ENCODE data around the gene HEPHL1.

HEPHL1 gene

DNA sequence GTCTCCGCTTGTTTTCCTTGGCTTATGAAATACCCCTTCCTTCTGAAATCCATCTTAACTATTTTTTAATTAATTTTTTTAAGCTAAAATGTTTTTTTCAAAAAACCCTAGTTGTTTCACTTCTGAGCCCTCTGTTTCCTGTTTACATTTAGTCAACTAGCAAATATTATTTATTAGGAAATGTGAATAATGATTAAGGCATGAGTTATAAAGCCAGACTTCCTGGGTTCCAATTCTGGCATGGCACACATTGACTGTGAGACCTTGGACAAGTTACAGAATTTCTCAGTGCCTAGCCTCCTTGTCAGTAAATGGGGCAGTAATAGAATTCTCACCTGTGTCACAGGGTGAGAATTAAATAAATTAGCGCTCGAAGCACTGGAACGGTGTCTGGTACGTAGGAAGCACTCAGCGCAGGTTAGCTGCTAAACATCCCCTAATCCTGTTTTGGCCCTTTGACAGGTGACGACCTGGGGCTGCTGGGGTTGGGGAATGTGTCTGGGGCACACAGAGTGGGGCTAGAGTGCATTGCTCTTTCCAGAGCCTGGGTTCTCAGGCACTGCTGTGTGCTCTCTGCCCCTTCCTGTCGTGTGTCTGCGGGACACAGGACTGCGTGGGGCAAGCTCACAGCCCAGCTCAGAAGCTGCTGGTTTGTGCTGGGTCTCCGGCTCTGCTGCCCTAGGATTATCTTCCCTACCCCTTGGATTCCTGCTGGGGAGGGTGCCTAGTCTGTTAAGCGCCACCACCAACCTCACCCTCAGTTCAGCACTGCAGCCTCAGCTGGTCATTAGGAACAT is 120.6 kb downstream of the HEPHL1 start:
- Mint-ChIP-seq H3K27ac (peak overlapping the region; percentile 98), H3K36me3 (ENCODE audit: low read depth) (peaks cover 19% of the 10 kb centered on the region), H3K27me3 (ENCODE audit: low read depth, poor library complexity) (no peaks in the 10 kb centered on the region), H3K9me3 (peaks cover 3% of the 10 kb centered on the region), H3K4me3 (peak overlapping the region; percentile 58), H3K4me1 (peaks cover 73% of the 10 kb centered on the region)
- TF ChIP-seq, protein P1, sequence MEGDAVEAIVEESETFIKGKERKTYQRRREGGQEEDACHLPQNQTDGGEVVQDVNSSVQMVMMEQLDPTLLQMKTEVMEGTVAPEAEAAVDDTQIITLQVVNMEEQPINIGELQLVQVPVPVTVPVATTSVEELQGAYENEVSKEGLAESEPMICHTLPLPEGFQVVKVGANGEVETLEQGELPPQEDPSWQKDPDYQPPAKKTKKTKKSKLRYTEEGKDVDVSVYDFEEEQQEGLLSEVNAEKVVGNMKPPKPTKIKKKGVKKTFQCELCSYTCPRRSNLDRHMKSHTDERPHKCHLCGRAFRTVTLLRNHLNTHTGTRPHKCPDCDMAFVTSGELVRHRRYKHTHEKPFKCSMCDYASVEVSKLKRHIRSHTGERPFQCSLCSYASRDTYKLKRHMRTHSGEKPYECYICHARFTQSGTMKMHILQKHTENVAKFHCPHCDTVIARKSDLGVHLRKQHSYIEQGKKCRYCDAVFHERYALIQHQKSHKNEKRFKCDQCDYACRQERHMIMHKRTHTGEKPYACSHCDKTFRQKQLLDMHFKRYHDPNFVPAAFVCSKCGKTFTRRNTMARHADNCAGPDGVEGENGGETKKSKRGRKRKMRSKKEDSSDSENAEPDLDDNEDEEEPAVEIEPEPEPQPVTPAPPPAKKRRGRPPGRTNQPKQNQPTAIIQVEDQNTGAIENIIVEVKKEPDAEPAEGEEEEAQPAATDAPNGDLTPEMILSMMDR (IDR thresholded peaks at IDR 0.05) = no peak
- peak; percentile 13 for DNase-seq

GRCh38 chr11:94142308-94143281 is 121.4 kb downstream of the HEPHL1 start:
- Mint-ChIP-seq H3K27ac (peak overlapping the region; percentile 98), H3K4me3 (peak overlapping the region; percentile 58), H3K36me3 (ENCODE audit: low read depth) (peaks cover 14% of the 10 kb centered on the region), H3K4me1 (peaks cover 79% of the 10 kb centered on the region), H3K9me3 (no peaks in the 10 kb centered on the region), H3K27me3 (ENCODE audit: low read depth, poor library complexity) (no peaks in the 10 kb centered on the region)
- TF ChIP-seq, protein P1 (IDR thresholded peaks at IDR 0.05) = no peak
- peak; percentile 16 for DNase-seq

DNA sequence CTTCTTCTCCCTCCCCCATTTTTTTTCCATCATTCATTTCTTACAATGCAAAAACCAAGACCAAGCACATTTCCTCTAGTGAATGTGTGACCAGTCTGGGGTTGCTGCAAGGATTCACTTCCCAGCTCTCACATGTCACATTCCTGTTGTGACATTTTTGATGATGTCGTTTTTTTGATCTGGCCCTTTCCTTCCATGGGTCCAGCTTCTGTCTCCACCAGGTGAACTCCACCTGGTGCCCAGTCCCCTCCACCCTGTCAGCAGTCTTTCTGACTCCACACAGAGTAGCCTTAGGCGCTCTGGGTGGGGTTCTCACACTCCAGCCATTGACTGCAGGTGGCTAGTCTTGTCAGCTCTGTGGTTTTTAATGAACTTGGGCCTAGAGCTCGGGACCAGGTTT is 123.1 kb downstream of the HEPHL1 start:
- no peaks in the 10 kb centered on the region for H3K27me3 Mint-ChIP-seq (ENCODE audit: low read depth, poor library complexity)
- TF ChIP-seq, protein P1 (IDR thresholded peaks at IDR 0.05) = no peak
- peaks cover 8% of the 10 kb centered on the region for H3K36me3 Mint-ChIP-seq (ENCODE audit: low read depth)
- no peak overlapping the region for H3K27ac Mint-ChIP-seq
- H3K4me3 Mint-ChIP-seq = no peak overlapping the region
- H3K9me3 Mint-ChIP-seq = no peaks in the 10 kb centered on the region
- H3K4me1 Mint-ChIP-seq = peaks cover 84% of the 10 kb centered on the region
- DNase-seq = no peak

DNA sequence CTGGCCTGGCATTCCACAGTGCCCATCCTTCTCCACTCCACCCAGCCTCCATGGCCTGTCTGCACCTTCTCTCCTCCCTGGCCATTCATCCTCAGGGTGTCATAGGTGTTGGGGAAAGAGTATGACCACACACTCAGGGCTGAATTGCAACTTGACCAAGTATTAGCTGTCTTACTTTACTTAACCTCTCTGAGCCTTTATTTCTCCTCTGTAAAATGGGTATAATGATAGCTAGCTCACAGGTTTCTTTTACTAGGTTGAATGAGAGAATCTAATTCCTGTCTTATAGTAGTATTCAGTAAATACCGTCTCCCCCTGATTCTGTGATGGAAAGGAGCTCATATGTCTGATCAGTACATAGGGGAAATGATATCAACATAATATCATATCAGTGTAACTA is 123.5 kb downstream of the HEPHL1 start:
- TF ChIP-seq, protein P1 (IDR thresholded peaks at IDR 0.05) = no peak

DNA sequence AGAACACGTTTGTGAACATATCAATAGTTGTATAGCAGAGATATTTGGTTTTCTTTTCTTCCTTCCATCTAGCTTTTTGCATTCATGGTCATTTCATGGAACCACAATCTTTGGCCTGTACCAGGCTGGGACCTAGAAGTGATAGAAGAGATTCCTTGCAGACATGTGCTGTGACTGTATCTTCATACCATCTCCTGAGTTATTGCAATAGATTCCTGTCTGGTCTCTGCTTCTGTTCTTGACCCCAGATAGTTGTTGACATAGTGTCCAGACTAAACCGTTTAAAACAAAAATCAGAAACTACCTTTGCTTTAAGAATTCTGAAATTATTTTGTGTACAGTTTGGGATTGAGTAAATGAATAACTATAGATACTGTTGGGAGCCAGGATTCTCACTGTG is 124.3 kb downstream of the HEPHL1 start:
- H3K27ac Mint-ChIP-seq = peak overlapping the region; percentile 28
- H3K36me3 Mint-ChIP-seq (ENCODE audit: low read depth) = peaks cover 8% of the 10 kb centered on the region
- no peak for DNase-seq
- no peak overlapping the region for H3K4me3 Mint-ChIP-seq
- H3K4me1 Mint-ChIP-seq = peaks cover 81% of the 10 kb centered on the region
- H3K27me3 Mint-ChIP-seq (ENCODE audit: low read depth, poor library complexity) = no peaks in the 10 kb centered on the region
- H3K9me3 Mint-ChIP-seq = no peaks in the 10 kb centered on the region
- TF ChIP-seq, protein P1 (IDR thresholded peaks at IDR 0.05) = no peak

More for the DNA sequence above, 123.5 kb downstream of the HEPHL1 start:
- H3K27ac Mint-ChIP-seq = no peak overlapping the region
- DNase-seq = no peak
- H3K9me3 Mint-ChIP-seq = no peaks in the 10 kb centered on the region
- H3K36me3 Mint-ChIP-seq (ENCODE audit: low read depth) = peaks cover 8% of the 10 kb centered on the region
- H3K27me3 Mint-ChIP-seq (ENCODE audit: low read depth, poor library complexity) = no peaks in the 10 kb centered on the region
- peaks cover 83% of the 10 kb centered on the region for H3K4me1 Mint-ChIP-seq
- H3K4me3 Mint-ChIP-seq = no peak overlapping the region
